Stomach (tissue), 4 donors: ENCODE measurements around the gene PIP4K2B.

ENCODE experiments used
- EP300 ChIP-seq: sonication (generic); formaldehyde crosslinking; IDR thresholded peaks from one replicate; pipeline ENCODE4 v1.6.1; 2017; ENCODE audit warnings: antibody characterized with exemption
- POLR2A ChIP-seq, 4 donors: fragments of 450-650 bp; IDR thresholded peaks; one replicate each; pipeline ENCODE4 v1.6.1; 2016; ENCODE audit warnings: antibody characterized with exemption in 4 of 4, control low read depth in 2 of 4, mild to moderate bottlenecking in 1 of 4, moderate library complexity in 1 of 4
- POLR2AphosphoS5 ChIP-seq, 3 donors: sonication (generic); formaldehyde crosslinking; IDR thresholded peaks; one replicate each; pipeline ENCODE4 v1.6.1; 2016; ENCODE audit warnings: antibody characterized with exemption in 3 of 3
- TF ChIP-seq, protein P1 (sequence below), 7 experiments: fragments of 450-650 bp in 4 of 7; fragments of 200-600 bp in 3 of 7; sonication (generic) in 3 of 7; IDR thresholded peaks; one replicate each; pipeline ENCODE4 v1.5.1; 2016 to 2019; ENCODE audit warnings: antibody characterized with exemption in 7 of 7, control low read depth in 2 of 7, mild to moderate bottlenecking in 1 of 7

DNA sequence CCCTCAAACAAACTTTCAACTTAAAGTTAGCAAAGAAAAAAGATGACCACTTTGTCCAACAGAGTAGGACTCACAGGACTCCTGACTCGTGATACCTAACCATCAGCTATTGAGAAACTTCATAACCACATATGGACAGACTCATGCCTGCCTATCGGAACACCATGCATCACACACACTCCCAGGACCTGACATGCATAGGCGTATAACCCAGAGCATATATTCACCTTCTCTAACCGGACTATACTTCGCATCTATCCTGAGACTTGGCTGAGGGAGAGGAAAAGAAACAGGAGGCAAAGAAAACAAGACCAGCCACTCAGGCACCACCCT lies 2.2 kb downstream of the PIP4K2B start:
- TF ChIP-seq, protein P1, sequence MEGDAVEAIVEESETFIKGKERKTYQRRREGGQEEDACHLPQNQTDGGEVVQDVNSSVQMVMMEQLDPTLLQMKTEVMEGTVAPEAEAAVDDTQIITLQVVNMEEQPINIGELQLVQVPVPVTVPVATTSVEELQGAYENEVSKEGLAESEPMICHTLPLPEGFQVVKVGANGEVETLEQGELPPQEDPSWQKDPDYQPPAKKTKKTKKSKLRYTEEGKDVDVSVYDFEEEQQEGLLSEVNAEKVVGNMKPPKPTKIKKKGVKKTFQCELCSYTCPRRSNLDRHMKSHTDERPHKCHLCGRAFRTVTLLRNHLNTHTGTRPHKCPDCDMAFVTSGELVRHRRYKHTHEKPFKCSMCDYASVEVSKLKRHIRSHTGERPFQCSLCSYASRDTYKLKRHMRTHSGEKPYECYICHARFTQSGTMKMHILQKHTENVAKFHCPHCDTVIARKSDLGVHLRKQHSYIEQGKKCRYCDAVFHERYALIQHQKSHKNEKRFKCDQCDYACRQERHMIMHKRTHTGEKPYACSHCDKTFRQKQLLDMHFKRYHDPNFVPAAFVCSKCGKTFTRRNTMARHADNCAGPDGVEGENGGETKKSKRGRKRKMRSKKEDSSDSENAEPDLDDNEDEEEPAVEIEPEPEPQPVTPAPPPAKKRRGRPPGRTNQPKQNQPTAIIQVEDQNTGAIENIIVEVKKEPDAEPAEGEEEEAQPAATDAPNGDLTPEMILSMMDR (IDR thresholded peaks at IDR 0.05), result no peak
- no peak for TF ChIP-seq POLR2AphosphoS5 (IDR thresholded peaks at IDR 0.05)
- no peak for TF ChIP-seq EP300
- no peak for TF ChIP-seq POLR2A (IDR thresholded peaks at IDR 0.05)
